ENCODE results near the gene SLC6A5. TPM values are rescaled to one million over a fixed set of nuclear protein-coding genes. Genes with fewer than 3 reads are reported as not detected.
"Not testable (repeated sequence)": the region's sequence is repeated elsewhere in the genome, so short reads cannot be mapped to it uniquely, and the experiment has no call there.

Gene SLC6A5
- total RNA-seq, 2 experiments from 2014 or later, result not detected

GRCh38 chr11:20563866-20564265 lies 35.5 kb upstream of the SLC6A5 start:
- intact Hi-C loops (cut with DNase I, micrococcal nuclease), result no loop called here
- H3K9me3 ChIP-seq (ENCODE audit: control insufficient read depth in 1 of 2, insufficient read depth in 1 of 2, low read length in 2 of 2), result no peaks in the 10 kb centered on the region
- H3K27me3 Mint-ChIP-seq, result peaks cover 10% of the 10 kb centered on the region
- H3K4me1 ChIP-seq (ENCODE audit: insufficient read depth, low read length), result no peaks in the 10 kb centered on the region
- H3K4me1 Mint-ChIP-seq (ENCODE audit: low read depth), result no peaks in the 10 kb centered on the region
- DNase-seq, result no peak
- no peak for ATAC-seq (ENCODE audit: poor library complexity)
- no peaks in the 10 kb centered on the region for H3K9me3 Mint-ChIP-seq
- no peak overlapping the region for H3K4me3 ChIP-seq (ENCODE audit: low read length)
- no peaks in the 10 kb centered on the region for H3K27me3 ChIP-seq (ENCODE audit: control insufficient read depth in 1 of 2, insufficient read depth in 2 of 2, low read length in 2 of 2)
- TF ChIP-seq CTCF (IDR thresholded peaks at IDR 0.05), result no peak
- no peak overlapping the region for H3K27ac Mint-ChIP-seq
- no peak overlapping the region for H3K27ac ChIP-seq (ENCODE audit: low read depth in 1 of 2, low read length in 2 of 2)
- H3K36me3 Mint-ChIP-seq (ENCODE audit: low read depth), result no peaks in the 10 kb centered on the region
- POLR2A ChIA-PET, result no interaction called here
- H3K4me3 Mint-ChIP-seq, result no peak overlapping the region
- no peaks in the 10 kb centered on the region for H3K36me3 ChIP-seq (ENCODE audit: insufficient read depth, low read length)
- CTCF ChIA-PET, result no interaction called here

- ChIA-PET POLR2A (no interaction called here), CTCF (no interaction called here)
- no peak for DNase-seq
- intact Hi-C loops (cut with DNase I, micrococcal nuclease), result no loop called here
- Mint-ChIP-seq H3K27ac (no peak overlapping the region), H3K4me3 (no peak overlapping the region), H3K4me1 (ENCODE audit: low read depth) (no peaks in the 10 kb centered on the region), H3K9me3 (no peaks in the 10 kb centered on the region), H3K27me3 (peaks cover 4% of the 10 kb centered on the region), H3K36me3 (ENCODE audit: low read depth) (no peaks in the 10 kb centered on the region)
- Histone ChIP-seq H3K27ac (ENCODE audit: low read depth in 1 of 2, low read length in 2 of 2) (no peak overlapping the region), H3K27me3 (ENCODE audit: control insufficient read depth in 1 of 2, insufficient read depth in 2 of 2, low read length in 2 of 2) (no peaks in the 10 kb centered on the region), H3K4me1 (ENCODE audit: insufficient read depth, low read length) (no peaks in the 10 kb centered on the region), H3K36me3 (ENCODE audit: insufficient read depth, low read length) (no peaks in the 10 kb centered on the region), H3K4me3 (ENCODE audit: low read length) (no peak overlapping the region), H3K9me3 (ENCODE audit: control insufficient read depth in 1 of 2, insufficient read depth in 1 of 2, low read length in 2 of 2) (no peaks in the 10 kb centered on the region)
- no peak for ATAC-seq (ENCODE audit: poor library complexity)
- no peak for TF ChIP-seq CTCF (IDR thresholded peaks at IDR 0.05)
Measured at GRCh38 chr11:20564846-20565635, 34.4 kb upstream of the SLC6A5 start.

DNA sequence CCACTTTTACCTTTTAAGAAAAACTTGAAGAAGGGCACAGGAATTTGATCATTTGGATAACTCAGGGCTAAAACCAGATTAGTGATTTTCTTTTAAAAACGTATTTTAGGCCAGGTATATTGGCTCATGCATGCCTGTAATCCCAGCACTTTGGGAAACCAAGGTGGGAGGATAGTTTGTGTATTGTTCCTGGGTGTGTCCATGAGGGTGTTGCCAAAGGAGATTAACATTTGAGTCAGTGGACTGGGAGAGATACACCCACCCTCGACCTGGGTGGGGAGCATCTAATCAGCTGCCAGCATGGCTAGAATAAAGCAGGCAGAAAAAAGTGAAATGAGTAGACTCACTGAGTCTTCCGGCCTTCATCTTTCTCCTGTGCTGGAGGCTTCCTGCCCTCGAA lies 33.3 kb upstream of the SLC6A5 start:
- H3K27me3 Mint-ChIP-seq, POLR2A ChIA-PET: not testable (repeated sequence)

More for the DNA sequence above, 33.3 kb upstream of the SLC6A5 start:
- H3K36me3 ChIP-seq (ENCODE audit: insufficient read depth, low read length); ATAC-seq (ENCODE audit: poor library complexity); H3K27me3 ChIP-seq (ENCODE audit: control insufficient read depth in 1 of 2, insufficient read depth in 2 of 2, low read length in 2 of 2); CTCF ChIA-PET; H3K27ac ChIP-seq (ENCODE audit: low read depth in 1 of 2, low read length in 2 of 2); intact Hi-C loops (cut with DNase I, micrococcal nuclease); H3K27ac Mint-ChIP-seq; DNase-seq; H3K4me3 ChIP-seq (ENCODE audit: low read length); H3K36me3 Mint-ChIP-seq (ENCODE audit: low read depth); H3K4me1 Mint-ChIP-seq (ENCODE audit: low read depth); H3K4me3 Mint-ChIP-seq; H3K9me3 ChIP-seq (ENCODE audit: control insufficient read depth in 1 of 2, insufficient read depth in 1 of 2, low read length in 2 of 2); H3K9me3 Mint-ChIP-seq; H3K4me1 ChIP-seq (ENCODE audit: insufficient read depth, low read length): not testable (repeated sequence)
